HepG2 (cell line): ENCODE data around the gene MME. TPM values are rescaled to one million over a fixed set of nuclear protein-coding genes. Genes with fewer than 3 reads are reported as not detected.

Experiments used
- ATAC-seq: fragments of 200-7000 bp; cut with Tn5 transposase; 3 replicates; pipeline ENCODE4 v1.9.1; 2020; ENCODE audit warnings: mild to moderate bottlenecking, moderate library complexity
- BruUV-seq: library from RNA; stranded (reverse); fragments of 400-500 nt; replicated peaks from 2 replicates; lab custom pipeline; 2021; lab: Mats Ljungman, UMichigan
- CTCF ChIA-PET: fragments of 300-600 bp; formaldehyde crosslinking; extraction: SDS; loops from one replicate; lab custom pipeline; 2021; ENCODE audit warnings: low total read pairs, inconsistent platforms, low intra/inter-chr PET ratio; lab: Yijun Ruan, JAX
- POLR2A ChIA-PET: fragments of 350-600 bp; sonication (Branson Sonifier 250); formaldehyde crosslinking; loops from one replicate; lab custom pipeline; 2020; ENCODE audit warnings: antibody characterized with exemption, inconsistent platforms; lab: Yijun Ruan, JAX
- DNase-seq: peaks from one replicate; pipeline ENCODE4 v3.0.0-alpha.2; 2015; ENCODE audit warnings: low spot score
- FAIRE-seq: peaks from 3 replicates; lab custom pipeline; 2011; peaks lifted over from hg19 to GRCh38; lab: Jason Lieb, UNC
- H2AFZ ChIP-seq: one replicate; pipeline ENCODE4 v1.6.1; 2011; ENCODE audit warnings: low read length, inconsistent platforms
- H3K27ac ChIP-seq: fragments of 300-600 bp; 3 replicates; pipeline ENCODE4 v1.8.0; 2011; ENCODE audit warnings: mixed run types, mild to moderate bottlenecking, mixed read lengths, low read length, inconsistent platforms; ENCODE audit not compliant: insufficient read depth; ENCODE audit errors: extremely low read length
- H3K27me3 ChIP-seq, 2 experiments: fragments of 200-600 bp in 1 of 2; 2 replicates in 1 of 2; 3 replicates in 1 of 2; pipeline versions ENCODE4 v1.6.0 to v1.8.0; 2011; ENCODE audit warnings: low read length in 2 of 2, mild to moderate bottlenecking in 2 of 2, moderate library complexity in 2 of 2, inconsistent platforms in 1 of 2; ENCODE audit not compliant: insufficient read depth in 2 of 2, control insufficient read depth in 1 of 2
- H3K36me3 ChIP-seq, 2 experiments: fragments of 200-600 bp in 1 of 2; replicated peaks in 1 of 2; 2 replicates in 1 of 2; 3 replicates in 1 of 2; pipeline versions ENCODE4 v1.5.1 to v1.8.0; 2011; ENCODE audit warnings: low read length in 2 of 2, inconsistent platforms in 1 of 2; ENCODE audit not compliant: insufficient read depth in 2 of 2, control insufficient read depth in 1 of 2
- H3K4me1 ChIP-seq: 2 replicates; pipeline ENCODE4 v1.5.1; 2012; ENCODE audit warnings: low read length, inconsistent platforms; ENCODE audit not compliant: insufficient read depth
- H3K4me2 ChIP-seq: 2 replicates; pipeline ENCODE4 v1.6.0; 2011; ENCODE audit warnings: low read depth, low read length, inconsistent platforms
- H3K4me3 ChIP-seq, 3 experiments: fragments of 200-600 bp in 1 of 3; sonication (generic), shearing (Covaris generic) in 1 of 3; replicated peaks in 1 of 3; 2 replicates each; pipeline ENCODE4 v1.5.1; 2011 to 2016; ENCODE audit warnings: low read length in 3 of 3, inconsistent platforms in 2 of 3, low read depth in 2 of 3, mild to moderate bottlenecking in 2 of 3, control low read depth in 1 of 3, mixed read lengths in 1 of 3; ENCODE audit not compliant: insufficient read depth in 1 of 3
- H3K79me2 ChIP-seq: one replicate; pipeline ENCODE4 v1.6.1; 2011; ENCODE audit warnings: low read length, inconsistent platforms; ENCODE audit not compliant: insufficient read depth
- H3K9ac ChIP-seq: 2 replicates; pipeline ENCODE4 v1.6.0; 2011; ENCODE audit warnings: mild to moderate bottlenecking, low read depth, low read length, inconsistent platforms; ENCODE audit not compliant: insufficient read depth
- H3K9me3 ChIP-seq: 2 replicates; pipeline ENCODE4 v1.5.1; 2012; ENCODE audit warnings: mild to moderate bottlenecking, low read length
- H4K20me1 ChIP-seq: 2 replicates; pipeline ENCODE4 v1.6.0; 2011; ENCODE audit warnings: inconsistent platforms, mild to moderate bottlenecking, low read length, moderate library complexity; ENCODE audit not compliant: insufficient read depth
- MATR3 ChIP-seq: sonication (generic); formaldehyde crosslinking; IDR thresholded peaks from 2 replicates; pipeline ENCODE4 v1.4.0; 2020; ENCODE audit warnings: missing genetic modification reagents
- MYC ChIP-seq: sonication (generic); formaldehyde crosslinking; IDR thresholded peaks from 2 replicates; pipeline ENCODE4 v1.9.0; 2021; ENCODE audit warnings: missing genetic modification reagents, borderline replicate concordance
- PCBP2 ChIP-seq: fragments of 200-400 bp; formaldehyde crosslinking; optimal IDR thresholded peaks from 2 replicates; pipeline ENCODE3; 2018; ENCODE audit warnings: low read length, low read depth; ENCODE audit not compliant: poor library complexity, severe bottlenecking
- RBM22 ChIP-seq: fragments of 200-400 bp; formaldehyde crosslinking; optimal IDR thresholded peaks from 2 replicates; pipeline ENCODE3; 2017; ENCODE audit warnings: mild to moderate bottlenecking, low read length, moderate library complexity
- ZNF331 ChIP-seq: sonication (generic); formaldehyde crosslinking; IDR thresholded peaks from 2 replicates; pipeline ENCODE4 v1.4.0; 2020; ENCODE audit warnings: missing genetic modification reagents
- ZNF530 ChIP-seq: sonication (generic); formaldehyde crosslinking; IDR thresholded peaks from 2 replicates; pipeline ENCODE4 v1.5.0; 2020; ENCODE audit warnings: low read depth, mild to moderate bottlenecking, missing genetic modification reagents
- WGBS: methylation state at CpG from one replicate; pipeline ENCODE4 v1.1.6; 2017; ENCODE audit warnings: low lambda C conversion rate; 5-methylcytosine and 5-hydroxymethylcytosine counted together
- in situ Hi-C: cut with HindIII; loops from 2 replicates; pipeline ENCODE4 v1.10.0; 2017; ENCODE audit warnings: low pct_unique_long_range_greater_than_20kb; ENCODE audit not compliant: extremely low pct_ligation_motif_present
- intact Hi-C: fragments of 100-400 bp; cut with micrococcal nuclease; formaldehyde crosslinking; loops from one replicate; pipeline ENCODE4 v1.10.0; 2022; ENCODE audit not compliant: unreplicated experiment
- polyA plus RNA-seq, 8 experiments: library from polyadenylated mRNA; depleted of rRNA in 3 of 8; stranded (reverse) in 7 of 8; unstranded in 1 of 8; fragments of >200 nt; fragmentation: Illumina TruSeq in 4 of 8; extraction: Trizol in 4 of 8; gene quantifications; 2 replicates each; pipeline versions ENCODE4 v1.2.1 to v1.2.3, GENCODE V29; 2011 to 2016; ENCODE audit warnings: low read depth in 4 of 8, missing spikeins in 1 of 8, mixed read lengths in 1 of 8; ENCODE audit not compliant: insufficient read depth in 1 of 8
- total RNA-seq, 5 experiments: library from RNA; depleted of rRNA; stranded (reverse); fragments of >200 nt; fragmentation: Illumina TruSeq; extraction: Trizol; gene quantifications; 2 replicates each; pipeline ENCODE4 v1.2.3, GENCODE V29; 2016; ENCODE audit warnings: low read depth in 1 of 5
- TF ChIP-seq, protein P1 (sequence below): sonication (generic); formaldehyde crosslinking; IDR thresholded peaks from 2 replicates; pipeline ENCODE4 v1.4.0; 2020; ENCODE audit warnings: mild to moderate bottlenecking, missing genetic modification reagents
- TF ChIP-seq, protein P2 (sequence below): sonication (generic); formaldehyde crosslinking; IDR thresholded peaks from 2 replicates; pipeline ENCODE4 v1.8.1; 2023; ENCODE audit warnings: mild to moderate bottlenecking, missing genetic modification reagents
- TF ChIP-seq, protein P3 (sequence below): sonication (generic); formaldehyde crosslinking; IDR thresholded peaks from 2 replicates; pipeline ENCODE4 v1.4.0; 2020; ENCODE audit warnings: missing genetic modification reagents
- TF ChIP-seq, protein P4 (sequence below): sonication (generic); formaldehyde crosslinking; IDR thresholded peaks from 2 replicates; pipeline ENCODE4 v1.4.0; 2020; ENCODE audit warnings: missing genetic modification reagents

The MME gene
- total and polyA plus RNA-seq, 2 of the 13 experiments (the other 11 are each of a cell fraction or from before 2014, with no cell fraction given), result not detected

DNA sequence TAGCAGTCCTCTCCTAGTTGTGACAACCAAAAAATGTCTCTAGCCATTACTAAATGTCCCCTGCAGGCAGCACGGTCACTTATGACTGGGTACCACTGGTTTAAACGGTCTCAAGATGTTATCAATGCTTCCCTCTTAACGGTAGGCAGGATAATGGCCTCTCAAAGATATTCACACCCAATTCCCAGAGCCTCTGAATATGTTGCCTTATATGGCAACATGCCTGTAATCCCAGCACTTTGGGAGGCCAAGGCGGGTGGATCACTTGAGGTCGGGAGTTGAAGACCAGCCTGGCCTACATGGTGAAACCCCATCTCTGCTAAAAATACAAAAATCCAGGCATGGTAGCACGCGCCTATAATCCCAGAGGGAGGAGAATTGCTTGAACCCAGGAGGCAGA, 9.4 kb downstream of the MME start:
- in situ Hi-C loops (no loop called here), intact Hi-C loops (loop anchor here (10.0 kb wide), 1 partner anchor 235 kb away; no protein-coding TSS in a partner anchor)
- Histone ChIP-seq H3K27ac (no peak overlapping the region), H3K79me2 (no peaks in the 10 kb centered on the region), H4K20me1 (no peaks in the 10 kb centered on the region), H3K27me3 (no peaks in the 10 kb centered on the region), H3K4me3 (no peak overlapping the region), H3K9me3 (no peaks in the 10 kb centered on the region), H2AFZ (no peak overlapping the region), H3K36me3 (no peaks in the 10 kb centered on the region), H3K4me1 (no peaks in the 10 kb centered on the region), H3K4me2 (no peak overlapping the region), H3K9ac (no peak overlapping the region)
- CTCF ChIA-PET, result no interaction called here
- POLR2A ChIA-PET, result no interaction called here
- no peak for DNase-seq
- no peak for ATAC-seq
- no peak for FAIRE-seq
- 30% methylated on average over 7 of the region's 7 CpGs for WGBS
- BruUV-seq, result no TSS peak
- TF ChIP-seq MYC (CRISPR knock-in tag) (no peak), RBM22 (no peak), ZNF530 (CRISPR knock-in tag) (no peak), MATR3 (CRISPR knock-in tag) (no peak), ZNF331 (CRISPR knock-in tag) (no peak), PCBP2 (no peak)
- TF ChIP-seq, protein P1, sequence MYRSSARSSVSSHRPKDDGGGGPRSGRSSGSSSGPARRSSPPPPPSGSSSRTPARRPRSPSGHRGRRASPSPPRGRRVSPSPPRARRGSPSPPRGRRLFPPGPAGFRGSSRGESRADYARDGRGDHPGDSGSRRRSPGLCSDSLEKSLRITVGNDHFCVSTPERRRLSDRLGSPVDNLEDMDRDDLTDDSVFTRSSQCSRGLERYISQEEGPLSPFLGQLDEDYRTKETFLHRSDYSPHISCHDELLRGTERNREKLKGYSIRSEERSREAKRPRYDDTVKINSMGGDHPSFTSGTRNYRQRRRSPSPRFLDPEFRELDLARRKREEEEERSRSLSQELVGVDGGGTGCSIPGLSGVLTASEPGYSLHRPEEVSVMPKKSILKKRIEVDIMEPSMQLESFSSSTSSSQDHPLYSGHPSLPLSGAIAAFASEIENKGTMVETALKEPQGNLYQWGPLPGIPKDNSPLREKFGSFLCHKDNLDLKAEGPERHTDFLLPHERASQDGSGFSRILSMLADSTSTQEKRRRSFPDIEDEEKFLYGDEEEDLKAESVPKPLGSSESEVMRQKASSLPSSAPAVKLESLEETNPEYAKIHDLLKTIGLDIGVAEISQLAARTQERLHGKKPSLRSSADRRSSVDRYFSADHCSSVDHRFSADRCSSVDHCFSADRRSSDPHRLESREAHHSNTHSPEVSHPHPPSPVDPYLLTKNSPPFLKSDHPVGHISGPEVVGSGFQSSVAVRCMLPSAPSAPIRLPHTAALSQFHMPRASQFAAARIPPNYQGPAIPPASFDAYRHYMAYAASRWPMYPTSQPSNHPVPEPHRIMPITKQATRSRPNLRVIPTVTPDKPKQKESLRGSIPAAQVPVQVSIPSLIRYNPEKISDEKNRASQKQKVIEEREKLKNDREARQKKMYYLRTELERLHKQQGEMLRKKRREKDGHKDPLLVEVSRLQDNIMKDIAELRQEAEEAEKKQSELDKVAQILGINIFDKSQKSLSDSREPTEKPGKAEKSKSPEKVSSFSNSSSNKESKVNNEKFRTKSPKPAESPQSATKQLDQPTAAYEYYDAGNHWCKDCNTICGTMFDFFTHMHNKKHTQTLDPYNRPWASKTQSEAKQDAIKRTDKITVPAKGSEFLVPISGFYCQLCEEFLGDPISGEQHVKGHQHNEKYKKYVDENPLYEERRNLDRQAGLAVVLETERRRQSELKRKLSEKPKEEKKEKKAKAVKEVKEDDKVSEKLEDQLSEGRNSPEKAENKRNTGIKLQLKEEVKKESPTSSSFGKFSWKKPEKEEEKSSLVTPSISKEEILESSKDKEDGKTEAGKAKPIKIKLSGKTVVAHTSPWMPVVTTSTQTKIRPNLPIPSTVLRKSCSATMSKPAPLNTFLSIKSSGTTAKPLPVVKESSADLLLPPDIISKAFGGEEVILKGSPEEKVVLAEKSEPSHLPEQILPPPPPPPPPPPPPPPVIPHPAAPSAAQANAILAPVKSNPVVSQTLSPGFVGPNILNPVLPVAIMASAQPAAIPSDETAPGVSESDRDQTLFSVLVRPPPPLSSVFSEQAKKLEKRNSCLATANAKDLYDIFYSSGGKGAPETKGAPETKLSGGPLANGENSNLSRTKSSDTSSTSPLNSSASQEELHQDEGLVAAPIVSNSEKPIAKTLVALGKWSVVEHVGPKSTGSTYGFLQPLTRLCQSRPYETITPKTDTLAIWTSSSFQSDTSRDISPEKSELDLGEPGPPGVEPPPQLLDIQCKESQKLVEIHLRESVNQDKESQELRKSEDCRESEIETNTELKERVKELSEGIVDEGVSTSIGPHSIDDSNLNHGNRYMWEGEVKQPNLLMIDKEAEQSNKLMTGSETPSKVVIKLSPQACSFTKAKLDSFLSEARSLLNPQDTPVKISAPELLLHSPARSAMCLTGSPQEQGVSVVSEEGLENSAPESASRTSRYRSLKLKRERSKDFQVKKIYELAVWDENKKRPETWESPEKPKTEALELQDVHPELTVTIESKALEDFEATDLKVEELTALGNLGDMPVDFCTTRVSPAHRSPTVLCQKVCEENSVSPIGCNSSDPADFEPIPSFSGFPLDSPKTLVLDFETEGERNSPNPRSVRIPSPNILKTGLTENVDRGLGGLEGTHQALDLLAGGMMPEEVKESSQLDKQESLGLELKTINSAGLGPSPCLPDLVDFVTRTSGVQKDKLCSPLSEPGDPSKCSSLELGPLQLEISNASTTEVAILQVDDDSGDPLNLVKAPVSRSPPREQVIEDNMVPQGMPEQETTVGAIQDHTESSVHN (CRISPR knock-in tag), result no peak
- TF ChIP-seq, protein P2, sequence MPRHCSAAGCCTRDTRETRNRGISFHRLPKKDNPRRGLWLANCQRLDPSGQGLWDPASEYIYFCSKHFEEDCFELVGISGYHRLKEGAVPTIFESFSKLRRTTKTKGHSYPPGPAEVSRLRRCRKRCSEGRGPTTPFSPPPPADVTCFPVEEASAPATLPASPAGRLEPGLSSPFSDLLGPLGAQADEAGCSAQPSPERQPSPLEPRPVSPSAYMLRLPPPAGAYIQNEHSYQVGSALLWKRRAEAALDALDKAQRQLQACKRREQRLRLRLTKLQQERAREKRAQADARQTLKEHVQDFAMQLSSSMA (CRISPR knock-in tag), result no peak
- TF ChIP-seq, protein P3, sequence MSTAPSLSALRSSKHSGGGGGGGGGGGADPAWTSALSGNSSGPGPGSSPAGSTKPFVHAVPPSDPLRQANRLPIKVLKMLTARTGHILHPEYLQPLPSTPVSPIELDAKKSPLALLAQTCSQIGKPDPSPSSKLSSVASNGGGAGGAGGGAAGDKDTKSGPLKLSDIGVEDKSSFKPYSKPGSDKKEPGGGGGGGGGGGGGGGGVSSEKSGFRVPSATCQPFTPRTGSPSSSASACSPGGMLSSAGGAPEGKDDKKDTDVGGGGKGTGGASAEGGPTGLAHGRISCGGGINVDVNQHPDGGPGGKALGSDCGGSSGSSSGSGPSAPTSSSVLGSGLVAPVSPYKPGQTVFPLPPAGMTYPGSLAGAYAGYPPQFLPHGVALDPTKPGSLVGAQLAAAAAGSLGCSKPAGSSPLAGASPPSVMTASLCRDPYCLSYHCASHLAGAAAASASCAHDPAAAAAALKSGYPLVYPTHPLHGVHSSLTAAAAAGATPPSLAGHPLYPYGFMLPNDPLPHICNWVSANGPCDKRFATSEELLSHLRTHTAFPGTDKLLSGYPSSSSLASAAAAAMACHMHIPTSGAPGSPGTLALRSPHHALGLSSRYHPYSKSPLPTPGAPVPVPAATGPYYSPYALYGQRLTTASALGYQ (CRISPR knock-in tag), result no peak
- TF ChIP-seq, protein P4, sequence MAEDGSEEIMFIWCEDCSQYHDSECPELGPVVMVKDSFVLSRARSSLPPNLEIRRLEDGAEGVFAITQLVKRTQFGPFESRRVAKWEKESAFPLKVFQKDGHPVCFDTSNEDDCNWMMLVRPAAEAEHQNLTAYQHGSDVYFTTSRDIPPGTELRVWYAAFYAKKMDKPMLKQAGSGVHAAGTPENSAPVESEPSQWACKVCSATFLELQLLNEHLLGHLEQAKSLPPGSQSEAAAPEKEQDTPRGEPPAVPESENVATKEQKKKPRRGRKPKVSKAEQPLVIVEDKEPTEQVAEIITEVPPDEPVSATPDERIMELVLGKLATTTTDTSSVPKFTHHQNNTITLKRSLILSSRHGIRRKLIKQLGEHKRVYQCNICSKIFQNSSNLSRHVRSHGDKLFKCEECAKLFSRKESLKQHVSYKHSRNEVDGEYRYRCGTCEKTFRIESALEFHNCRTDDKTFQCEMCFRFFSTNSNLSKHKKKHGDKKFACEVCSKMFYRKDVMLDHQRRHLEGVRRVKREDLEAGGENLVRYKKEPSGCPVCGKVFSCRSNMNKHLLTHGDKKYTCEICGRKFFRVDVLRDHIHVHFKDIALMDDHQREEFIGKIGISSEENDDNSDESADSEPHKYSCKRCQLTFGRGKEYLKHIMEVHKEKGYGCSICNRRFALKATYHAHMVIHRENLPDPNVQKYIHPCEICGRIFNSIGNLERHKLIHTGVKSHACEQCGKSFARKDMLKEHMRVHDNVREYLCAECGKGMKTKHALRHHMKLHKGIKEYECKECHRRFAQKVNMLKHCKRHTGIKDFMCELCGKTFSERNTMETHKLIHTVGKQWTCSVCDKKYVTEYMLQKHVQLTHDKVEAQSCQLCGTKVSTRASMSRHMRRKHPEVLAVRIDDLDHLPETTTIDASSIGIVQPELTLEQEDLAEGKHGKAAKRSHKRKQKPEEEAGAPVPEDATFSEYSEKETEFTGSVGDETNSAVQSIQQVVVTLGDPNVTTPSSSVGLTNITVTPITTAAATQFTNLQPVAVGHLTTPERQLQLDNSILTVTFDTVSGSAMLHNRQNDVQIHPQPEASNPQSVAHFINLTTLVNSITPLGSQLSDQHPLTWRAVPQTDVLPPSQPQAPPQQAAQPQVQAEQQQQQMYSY (CRISPR knock-in tag), result no peak
